HG03064 (cell line): ENCODE data around the gene IL22RA1.

ENCODE experiments used
- ATAC-seq: cut with Tn5 transposase; IDR thresholded peaks from one replicate; pipeline ENCODE4 v1.9.1; 2021; ENCODE audit warnings: low read depth; ENCODE audit not compliant: unreplicated experiment

Gene IL22RA1, protein sequence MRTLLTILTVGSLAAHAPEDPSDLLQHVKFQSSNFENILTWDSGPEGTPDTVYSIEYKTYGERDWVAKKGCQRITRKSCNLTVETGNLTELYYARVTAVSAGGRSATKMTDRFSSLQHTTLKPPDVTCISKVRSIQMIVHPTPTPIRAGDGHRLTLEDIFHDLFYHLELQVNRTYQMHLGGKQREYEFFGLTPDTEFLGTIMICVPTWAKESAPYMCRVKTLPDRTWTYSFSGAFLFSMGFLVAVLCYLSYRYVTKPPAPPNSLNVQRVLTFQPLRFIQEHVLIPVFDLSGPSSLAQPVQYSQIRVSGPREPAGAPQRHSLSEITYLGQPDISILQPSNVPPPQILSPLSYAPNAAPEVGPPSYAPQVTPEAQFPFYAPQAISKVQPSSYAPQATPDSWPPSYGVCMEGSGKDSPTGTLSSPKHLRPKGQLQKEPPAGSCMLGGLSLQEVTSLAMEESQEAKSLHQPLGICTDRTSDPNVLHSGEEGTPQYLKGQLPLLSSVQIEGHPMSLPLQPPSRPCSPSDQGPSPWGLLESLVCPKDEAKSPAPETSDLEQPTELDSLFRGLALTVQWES

DNA sequence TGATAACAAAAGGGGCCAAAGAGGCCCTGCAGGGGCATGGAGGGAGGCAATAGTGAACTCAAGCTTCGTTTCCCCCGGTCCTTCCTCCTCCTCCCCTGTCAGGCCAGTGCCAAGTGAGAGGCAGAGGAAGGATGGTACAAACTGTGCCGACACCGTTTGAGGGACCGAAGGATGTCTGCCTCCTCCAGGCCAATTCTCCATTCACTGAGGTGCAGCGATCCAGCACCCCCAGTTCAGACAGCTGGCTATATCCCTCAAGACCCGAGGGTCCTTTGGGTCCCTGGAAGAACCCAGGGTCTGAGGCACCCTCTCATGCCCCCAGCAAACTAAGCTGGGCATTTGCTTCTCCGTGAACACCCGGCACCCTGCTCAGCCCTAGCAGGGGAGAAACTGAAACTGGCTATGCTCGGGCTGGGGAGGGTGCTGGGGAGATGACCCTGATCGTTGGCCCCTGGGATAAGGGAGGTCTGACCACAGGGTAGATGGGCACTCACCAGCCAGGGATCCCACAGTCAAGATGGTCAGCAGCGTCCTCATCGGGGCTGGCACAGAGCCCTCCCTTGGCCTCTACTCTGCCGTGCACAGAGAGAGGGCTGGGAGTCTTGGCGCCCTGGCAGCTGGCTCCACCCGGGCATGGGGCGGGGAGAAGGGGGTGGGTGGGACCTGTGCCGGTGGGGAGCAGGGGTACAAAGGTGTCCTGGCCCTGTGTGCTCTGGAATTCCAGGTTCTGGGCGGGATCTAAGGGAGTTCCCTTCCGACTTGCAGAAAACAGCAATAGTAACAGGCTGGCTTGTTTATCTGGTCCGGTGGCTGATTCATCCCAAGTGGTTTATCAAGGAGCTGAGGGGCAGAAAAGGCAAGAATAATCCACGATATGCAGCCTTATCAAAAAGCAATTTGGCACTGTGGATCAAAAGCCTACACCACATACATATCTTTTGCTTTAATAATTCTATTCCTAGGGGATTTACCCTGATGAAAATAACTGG lies at the start of gene IL22RA1:
Gene IL22RA1, minus strand, starts transcription at position 595 of the 989 bp plus-strand sequence. Its CDS starts 58 bp downstream, at position 537.
- ATAC-seq: no peak

DNA sequence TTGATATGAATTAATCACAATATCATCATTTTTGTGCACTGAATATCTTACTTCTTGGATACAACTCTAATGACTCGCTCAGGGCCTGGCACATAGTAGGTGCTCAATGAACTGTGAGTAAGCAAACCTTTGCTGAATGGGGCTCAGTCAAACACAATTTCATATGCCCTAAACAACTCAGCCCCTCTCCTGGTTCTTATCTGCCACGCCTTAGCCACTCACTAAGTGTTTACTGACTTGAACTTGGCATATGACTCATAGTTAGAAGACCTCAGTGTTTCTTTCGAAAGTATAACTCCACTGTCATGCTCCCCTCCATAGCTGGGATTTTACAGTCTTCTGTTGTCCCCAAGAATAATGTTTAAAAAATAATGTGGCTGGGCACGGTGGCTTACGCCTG lies 48.9 kb upstream of the IL22RA1 start:
- no peak for ATAC-seq

DNA sequence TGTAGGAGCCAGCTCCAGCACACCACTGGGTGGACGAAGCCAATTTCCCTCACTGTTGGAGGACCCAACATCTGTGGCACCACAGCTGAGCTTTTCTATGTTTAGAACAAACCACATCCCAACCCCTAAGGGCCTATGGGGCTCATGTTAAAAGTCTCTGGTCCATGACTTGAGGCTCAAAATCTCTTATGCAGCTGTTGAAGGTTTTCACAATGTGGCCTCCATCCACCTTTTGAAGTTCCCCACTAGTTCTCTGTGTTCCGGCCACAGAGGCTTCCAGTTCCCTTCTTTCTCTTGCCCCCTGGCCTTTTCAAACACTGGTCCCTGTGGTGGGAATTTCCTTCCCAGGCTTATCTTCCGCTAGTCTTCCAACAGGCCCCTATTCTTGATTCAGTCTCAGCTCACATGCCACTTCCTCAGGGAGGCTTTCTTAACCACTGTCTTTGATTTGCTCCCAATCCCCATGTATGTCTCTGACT lies 48.1 kb upstream of the IL22RA1 start:
- ATAC-seq: peak; percentile 52

DNA sequence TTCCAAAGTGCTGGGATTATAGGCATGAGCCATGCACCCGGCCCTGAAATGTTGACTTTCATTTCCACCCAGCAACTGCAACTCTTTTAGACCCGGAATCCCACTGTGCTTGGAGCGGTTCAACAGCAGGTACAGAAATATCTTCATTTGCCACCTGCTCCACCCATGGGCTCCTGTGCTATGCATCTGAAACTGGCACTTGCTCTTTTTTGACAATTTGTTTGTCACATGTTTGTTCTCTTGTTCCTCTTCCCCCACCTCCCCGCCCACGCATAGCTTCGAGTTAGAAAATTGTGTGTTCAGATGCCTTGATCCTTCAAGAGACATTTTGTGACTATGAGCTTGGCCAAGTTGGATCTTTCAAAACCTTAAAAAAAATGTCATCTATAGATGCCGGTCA lies 46.6 kb upstream of the IL22RA1 start:
- no peak for ATAC-seq

DNA sequence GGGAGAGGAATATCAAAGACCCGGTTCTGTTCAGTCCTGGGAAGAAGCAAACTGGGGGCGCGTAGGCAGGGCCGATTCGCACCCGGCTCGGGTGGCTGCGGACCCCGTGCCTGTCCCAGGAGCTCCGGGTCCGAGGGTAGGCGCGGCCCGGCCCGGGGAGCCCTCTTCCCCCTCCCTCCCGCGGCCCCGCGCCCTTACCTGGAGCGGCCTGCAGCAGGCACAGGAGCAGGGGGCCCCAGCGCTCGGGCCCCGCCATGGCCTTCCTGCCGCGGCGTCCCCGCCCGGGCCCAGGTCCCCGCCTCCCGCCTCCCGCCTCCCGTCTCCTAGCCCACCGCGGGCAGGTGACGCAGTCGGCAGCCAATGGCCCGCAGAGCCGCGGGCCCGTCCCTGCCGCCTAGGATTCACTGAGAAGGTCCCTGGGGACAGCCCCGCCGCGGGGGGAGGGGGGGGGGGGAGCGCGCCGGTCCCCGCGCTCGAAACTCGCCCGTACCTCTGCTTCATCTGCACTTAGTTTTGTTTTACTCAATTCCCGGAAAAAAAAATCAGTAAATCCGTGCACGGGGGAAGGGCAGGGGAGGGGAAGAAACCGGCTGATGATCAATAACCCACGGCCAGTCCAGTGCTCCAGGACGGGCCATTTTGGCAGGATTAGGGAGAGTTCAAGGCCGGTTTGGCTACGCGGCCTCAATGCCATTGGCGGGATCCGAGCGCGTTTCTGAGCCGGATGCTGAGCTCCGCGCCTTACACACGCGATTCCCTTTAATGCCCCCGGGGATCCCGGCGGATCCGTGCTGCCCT lies 44.3 kb upstream of the IL22RA1 start, which contains the start of gene IFNLR1:
Gene IFNLR1, minus strand, starts transcription at position 297 of the 798 bp plus-strand sequence. Its CDS starts 41 bp downstream, at position 256.
- no peak for ATAC-seq

DNA sequence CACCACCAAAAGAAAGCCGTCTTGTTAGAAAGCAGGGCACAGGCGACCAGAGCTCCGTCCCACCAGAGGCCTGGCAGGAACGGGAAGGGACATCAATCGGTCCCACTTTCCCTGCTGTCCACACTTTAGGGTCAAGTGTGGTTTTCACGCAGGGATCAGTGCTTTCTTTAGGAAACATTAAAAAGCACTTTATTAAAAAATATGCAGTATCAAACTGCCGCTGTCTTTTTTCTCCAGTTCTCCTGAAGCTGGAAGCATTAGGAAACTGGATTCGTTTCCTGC lies 43.7 kb upstream of the IL22RA1 start:
- ATAC-seq: no peak

DNA sequence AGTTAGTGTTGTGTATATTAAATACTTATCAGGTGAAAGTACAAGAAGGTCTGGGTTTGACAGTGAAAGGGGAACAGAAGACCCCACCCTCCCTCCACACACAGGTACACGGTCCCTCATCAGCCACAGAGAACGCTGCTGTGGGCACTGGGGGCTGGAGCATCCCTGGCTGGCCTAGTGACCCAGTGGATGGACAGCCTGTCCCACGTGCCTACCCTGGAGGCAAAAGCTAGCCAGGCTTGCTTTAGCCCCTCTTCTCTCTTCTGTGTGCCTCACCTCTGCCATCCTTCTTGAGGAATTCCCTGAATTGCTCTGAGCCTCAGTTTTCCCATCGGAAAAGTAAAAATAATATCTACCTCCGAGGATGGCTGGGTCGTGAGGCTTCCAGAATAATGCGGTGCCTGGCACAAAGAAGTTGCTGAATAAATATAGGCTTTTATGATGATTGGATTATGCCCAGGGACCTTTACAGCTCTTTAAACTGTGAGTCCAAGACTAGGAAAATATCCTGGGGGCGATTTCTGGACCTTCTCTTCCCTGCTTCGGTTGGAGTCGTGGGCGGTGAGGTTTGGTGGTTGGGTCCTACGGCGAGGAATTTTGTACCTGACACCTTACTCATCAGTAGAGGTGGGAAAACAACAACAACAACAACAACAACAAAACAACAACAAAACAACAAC lies 43.2 kb upstream of the IL22RA1 start:
- ATAC-seq: no peak

DNA sequence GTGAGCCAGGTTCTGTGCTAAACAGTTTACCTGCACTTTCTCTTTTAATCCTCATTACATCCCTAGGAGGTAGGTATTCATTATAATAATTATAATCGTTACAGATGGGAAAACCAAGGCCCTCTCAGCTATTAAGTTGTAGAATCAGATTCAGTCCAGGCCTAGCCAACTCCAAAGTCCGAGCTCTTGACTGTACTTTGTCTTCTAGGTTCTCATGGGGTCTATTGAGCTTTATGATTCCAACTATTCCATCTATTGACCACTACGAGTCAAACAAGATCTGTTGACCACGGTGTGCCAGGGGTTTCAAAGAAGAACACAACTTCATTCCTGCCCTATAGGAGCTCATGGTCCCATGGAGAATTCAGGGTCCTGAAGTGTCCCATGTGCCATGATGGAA lies 42.1 kb upstream of the IL22RA1 start:
- no peak for ATAC-seq

DNA sequence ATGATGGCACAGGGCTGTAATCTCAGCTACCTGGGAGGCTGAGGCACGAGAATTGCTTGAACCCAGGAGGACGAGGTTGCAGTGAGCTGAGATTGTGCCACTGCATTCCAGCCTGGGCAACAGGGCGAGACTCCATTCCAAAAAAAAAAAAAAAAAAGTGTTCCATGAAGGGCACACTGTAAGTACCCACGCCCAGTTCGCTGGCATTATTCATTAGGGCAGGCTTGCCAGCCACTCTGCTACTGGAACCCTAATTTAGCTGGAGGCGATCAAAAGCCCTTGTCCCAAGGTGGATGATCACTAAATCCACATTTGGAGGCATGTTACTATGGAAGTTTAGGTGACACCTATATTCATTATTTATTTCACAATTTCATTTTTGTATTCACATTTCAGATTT lies 39.1 kb upstream of the IL22RA1 start:
- no peak for ATAC-seq

DNA sequence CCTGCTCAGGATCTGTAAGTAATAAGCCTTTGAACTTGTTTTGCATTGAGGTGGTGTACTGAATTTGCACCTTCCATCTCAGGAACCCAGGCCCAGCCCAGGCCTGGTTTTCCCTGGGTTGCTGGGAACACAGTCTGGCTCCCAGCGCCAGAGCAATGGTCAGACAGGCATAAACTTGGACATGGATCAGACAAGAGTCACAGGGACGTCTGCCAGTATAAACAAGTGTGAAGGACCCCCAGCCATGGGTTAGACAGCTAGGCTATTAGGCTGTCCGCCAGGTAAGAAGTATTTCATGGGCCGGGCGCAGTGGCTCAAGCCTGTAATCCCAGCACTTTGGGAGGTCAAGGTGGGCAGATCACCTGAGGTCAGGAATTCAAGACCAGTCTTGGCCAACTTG lies 38.7 kb upstream of the IL22RA1 start:
- no peak for ATAC-seq

DNA sequence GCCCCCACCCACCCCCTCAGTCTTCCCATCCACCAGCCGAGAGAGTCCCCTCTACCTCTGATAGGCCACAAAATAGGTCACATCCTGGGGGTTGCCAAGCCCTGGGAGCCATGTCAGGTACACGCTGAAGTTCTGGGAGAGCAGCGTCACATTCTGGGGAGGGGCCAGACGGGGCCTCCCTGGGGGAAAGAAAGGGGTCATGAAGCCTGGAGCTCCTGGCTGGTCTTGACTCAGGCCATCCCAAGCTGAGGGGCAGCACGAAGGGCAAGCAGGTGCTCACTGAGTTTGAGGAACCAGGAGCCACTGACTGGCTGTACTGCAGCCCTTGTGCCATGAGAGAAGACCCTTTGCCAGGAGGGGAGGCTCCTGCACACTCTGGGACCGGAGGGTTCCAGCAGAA lies 37.7 kb upstream of the IL22RA1 start:
- ATAC-seq: no peak

DNA sequence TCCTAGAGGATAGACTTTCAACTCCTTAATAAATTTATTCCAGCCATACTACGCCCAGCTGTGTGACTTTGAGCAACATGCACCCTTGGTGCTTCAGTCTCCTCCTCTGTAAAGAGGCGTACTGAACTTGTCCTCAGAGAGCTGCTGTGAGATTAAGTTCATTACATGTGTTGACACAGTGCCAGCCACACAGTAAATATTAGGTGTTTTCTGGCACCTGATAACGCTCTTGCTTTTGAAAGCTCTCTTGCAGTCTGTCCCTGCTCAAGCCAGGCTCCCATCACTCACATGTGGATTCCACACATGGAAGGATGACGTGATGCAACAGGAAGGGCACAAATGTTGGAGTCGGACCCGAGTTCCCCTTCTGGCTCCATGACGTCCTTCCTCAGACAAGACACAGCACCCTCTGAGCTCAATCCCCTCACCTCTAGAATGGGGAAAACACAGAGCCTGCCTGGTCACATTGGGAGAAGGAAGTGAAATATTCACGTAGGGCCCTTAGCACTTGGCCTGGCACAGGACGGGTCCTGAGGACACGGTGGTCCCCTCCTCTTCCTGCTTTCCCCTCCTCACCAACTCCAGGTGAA lies 36.4 kb upstream of the IL22RA1 start:
- ATAC-seq: no peak

DNA sequence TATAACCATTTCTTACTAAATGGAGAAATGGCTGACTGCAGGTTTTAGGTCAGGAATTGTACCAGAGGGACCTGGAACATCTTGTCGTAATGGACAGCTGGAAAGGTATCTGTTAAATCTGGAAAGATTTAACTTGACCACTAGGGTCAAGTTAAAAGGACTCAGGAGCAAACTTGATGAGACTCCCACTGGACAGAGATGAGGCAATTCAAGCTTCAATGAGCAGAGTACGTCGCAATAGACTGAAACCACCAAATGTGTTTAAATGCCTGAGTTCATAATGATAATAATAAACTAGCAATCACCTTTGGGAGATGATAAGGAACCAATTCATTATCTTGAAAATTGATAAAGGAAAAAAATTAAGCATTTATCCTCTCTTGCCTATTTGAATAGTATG lies 35.5 kb upstream of the IL22RA1 start:
- no peak for ATAC-seq

DNA sequence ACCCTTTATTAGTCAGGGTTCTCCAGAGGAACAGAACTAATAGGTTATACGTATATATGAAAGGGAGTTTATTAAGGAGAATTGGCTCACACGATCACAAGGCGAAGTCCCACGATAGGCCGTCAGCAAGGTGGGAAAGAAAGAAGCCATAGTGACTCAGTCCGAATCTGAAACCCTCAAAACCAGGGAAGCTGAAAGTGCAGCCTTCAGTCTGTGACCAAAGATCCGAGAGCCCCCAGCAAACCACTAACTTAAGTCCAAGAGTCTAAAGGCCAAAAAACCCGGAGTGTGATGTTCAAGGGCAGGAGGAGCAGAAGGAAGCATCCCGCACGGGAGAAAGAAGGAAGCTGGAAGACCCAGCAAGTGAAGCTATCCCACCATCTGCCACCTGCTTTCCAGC lies 34.2 kb upstream of the IL22RA1 start:
- ATAC-seq: no peak

DNA sequence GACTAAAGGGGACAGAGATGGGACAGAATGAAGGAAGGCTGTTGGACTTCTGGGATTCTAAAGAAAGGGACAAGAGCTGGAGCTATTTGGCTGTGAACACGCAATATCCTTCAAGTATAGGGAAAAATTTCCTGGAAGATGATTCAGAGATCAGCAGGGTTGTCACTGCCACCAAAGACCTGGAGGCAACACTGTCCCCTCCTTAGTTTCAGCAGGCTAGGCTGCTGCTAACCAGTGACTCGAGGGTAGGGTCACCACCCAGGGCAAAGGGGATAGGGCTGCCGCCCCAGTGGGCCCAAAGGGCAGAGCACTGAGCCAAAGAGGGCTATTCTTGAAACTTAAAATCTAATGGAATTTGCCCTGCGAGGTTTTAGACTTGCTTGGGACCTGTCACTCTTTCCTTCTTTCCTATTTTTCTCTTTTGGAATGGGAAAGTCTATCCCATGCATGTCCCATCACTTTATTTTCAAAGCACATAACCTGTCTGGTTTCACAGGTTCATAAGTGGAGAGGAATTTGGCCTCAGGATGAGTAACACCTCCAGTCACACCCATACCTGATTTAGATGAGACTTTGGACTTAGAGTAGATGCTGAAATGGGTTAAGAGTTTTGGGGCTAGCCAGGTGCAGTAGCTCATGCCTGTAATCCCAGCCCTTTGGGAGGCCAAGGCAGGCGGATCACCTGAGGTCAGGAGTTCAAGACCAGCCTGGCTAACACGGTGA lies 32.3 kb upstream of the IL22RA1 start:
- no peak for ATAC-seq

DNA sequence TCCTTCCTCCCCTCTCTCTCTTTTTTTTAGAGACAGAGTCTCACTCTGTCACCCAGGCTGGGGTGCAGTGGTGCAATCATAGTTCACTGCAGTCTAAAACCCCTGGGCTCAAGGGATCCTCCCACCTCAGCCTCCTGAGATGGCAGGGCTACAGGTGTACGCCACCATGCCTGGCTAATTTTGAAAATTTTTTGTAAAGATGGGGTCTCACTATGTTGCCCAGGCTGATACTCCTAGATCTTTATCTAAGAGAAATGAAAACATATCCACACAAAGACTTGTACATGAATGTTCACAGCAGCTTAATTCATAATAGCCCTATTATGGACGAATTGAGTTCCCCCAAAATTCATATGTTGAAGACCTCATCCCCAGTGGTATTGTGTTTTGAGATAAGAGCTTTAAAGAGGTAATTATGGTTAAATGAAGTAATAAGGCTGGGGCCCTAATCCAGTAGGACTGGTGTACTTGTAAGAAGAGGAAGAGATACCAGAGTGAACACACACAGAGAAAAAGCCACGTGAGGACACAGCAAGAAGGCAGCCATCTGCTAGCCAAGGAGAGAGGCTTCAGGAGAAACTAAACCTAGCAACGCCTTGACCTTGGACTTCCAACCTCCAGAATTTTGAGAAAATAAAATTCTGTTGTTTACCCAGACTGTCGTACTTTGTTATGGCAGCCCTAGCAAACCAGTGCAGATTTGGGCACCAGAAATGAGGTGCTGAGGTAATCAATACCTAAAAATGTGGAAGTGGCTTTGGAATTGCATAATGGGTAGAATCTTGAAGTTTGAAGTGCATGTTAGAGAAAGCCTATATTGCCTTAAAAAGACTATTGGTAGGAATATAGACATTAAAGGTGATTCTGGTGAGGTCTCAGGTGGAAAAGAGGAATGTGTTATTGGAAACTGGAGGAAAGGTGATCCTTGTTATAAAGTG lies 31.0 kb upstream of the IL22RA1 start:
- no peak for ATAC-seq

DNA sequence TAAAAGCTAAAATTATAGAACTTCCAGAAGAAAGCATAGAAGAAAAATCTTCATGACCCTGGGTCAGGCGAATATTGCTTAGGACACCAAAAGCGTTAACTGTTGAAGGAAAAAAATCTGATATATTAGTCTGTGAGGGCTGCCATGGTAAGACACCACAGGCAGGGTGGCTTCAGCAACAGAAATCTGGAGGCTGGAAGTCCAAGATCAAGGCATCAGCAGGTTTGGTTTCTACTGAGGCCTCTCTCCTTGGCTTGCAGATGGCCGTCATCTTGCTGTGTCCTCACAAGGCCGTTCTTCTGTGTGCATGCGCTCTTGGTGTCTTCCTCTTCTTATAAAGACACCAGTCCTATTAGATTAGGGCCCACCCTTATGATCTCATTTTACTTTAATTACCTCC lies 29.7 kb upstream of the IL22RA1 start:
- no peak for ATAC-seq

DNA sequence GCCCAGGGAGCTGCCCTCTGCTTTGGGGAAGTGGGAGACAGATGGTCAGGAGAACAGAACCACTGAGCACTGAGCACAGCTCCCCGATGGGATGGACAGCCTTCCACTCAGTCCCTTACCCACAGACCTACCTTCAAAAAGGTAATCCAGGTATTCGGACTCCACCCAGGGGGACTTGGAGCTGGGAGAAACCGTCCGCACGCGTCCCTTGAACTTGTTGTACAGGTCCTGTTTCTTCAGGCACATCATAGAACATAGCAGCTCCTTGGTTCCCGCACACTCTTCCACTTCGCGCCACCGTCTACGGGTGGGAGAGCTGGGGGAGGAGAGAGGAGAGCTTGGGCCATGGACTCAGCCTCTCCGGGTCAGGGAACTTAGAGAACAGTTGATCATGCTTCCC lies 26.3 kb upstream of the IL22RA1 start:
- ATAC-seq: no peak
